Lower leg skin (tissue), 3 donors: ENCODE measurements around the gene SLC2A8.

Experiments used
- POLR2A ChIP-seq, 2 donors: fragments of 450-650 bp; IDR thresholded peaks; one replicate each; pipeline ENCODE4 v1.6.1; 2016 to 2017; ENCODE audit warnings: antibody characterized with exemption in 2 of 2, mild to moderate bottlenecking in 1 of 2, moderate library complexity in 1 of 2
- TF ChIP-seq, protein P1 (sequence below), 3 donors: fragments of 450-650 bp; IDR thresholded peaks; one replicate each; pipeline ENCODE4 v1.5.1; 2016; ENCODE audit warnings: antibody characterized with exemption in 3 of 3, mild to moderate bottlenecking in 3 of 3, moderate library complexity in 2 of 3

DNA sequence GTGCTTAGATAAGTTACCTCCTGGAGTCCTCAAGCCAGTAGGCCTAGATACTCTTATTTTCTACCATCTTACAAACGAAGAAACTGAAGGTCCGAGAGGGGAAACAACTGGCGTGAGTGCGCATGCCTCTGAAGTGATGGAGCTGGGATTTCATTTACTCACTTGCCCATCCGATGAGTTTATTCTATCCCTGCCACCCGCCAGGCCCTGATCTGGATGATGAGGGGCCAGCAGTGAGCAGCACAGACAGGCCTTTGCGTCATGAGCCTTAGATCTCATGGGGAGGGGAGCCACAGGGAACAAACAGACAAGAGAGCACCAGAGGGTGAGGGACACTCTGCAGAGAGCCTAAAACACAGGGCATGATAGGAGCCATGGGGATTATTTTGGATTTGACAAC lies 34.1 kb upstream of the SLC2A8 start:
- TF ChIP-seq, protein P1, sequence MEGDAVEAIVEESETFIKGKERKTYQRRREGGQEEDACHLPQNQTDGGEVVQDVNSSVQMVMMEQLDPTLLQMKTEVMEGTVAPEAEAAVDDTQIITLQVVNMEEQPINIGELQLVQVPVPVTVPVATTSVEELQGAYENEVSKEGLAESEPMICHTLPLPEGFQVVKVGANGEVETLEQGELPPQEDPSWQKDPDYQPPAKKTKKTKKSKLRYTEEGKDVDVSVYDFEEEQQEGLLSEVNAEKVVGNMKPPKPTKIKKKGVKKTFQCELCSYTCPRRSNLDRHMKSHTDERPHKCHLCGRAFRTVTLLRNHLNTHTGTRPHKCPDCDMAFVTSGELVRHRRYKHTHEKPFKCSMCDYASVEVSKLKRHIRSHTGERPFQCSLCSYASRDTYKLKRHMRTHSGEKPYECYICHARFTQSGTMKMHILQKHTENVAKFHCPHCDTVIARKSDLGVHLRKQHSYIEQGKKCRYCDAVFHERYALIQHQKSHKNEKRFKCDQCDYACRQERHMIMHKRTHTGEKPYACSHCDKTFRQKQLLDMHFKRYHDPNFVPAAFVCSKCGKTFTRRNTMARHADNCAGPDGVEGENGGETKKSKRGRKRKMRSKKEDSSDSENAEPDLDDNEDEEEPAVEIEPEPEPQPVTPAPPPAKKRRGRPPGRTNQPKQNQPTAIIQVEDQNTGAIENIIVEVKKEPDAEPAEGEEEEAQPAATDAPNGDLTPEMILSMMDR (IDR thresholded peaks at IDR 0.05), result no peak
- no peak for TF ChIP-seq POLR2A (IDR thresholded peaks at IDR 0.05)
